GM12801 (cell line): ENCODE results near the gene VCL.

ENCODE experiments used
- TF ChIP-seq, protein P1 (sequence below): IDR thresholded peaks from one replicate; pipeline ENCODE4 v1.5.1; 2011; ENCODE audit warnings: control low read depth; ENCODE audit not compliant: insufficient read length; ENCODE audit errors: extremely low read depth

Gene VCL

DNA sequence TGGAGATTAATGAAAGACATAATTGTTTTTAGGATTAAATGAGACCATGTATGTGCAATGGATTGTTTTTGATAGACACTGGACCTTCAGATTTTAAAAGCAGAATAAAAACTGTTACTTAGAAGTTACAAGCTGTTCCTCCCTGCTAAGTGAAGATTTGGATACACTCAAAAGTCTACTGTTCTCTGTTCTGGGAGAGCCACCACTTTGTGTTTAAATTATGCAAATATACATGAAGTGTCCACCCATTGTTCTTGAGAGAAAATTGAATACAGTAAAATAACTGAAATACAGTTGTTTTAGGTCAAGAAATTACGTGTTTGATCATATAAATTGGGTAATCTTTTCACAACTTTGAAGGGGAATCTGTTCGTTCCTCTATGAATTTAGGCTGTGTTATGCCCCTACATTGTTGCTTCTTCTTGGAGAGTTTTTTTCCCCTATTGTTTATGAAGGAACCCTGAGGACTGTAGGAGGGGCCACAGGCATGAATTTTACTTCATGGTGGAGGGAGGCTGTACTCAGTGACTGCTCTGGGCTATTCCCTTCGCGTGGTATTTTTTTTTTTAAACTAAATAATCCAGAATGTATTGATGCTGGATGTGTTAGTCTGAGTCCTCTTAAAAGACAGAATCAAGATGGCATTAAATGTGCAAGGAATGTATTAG, 18.6 kb upstream of the VCL start:
- TF ChIP-seq, protein P1, sequence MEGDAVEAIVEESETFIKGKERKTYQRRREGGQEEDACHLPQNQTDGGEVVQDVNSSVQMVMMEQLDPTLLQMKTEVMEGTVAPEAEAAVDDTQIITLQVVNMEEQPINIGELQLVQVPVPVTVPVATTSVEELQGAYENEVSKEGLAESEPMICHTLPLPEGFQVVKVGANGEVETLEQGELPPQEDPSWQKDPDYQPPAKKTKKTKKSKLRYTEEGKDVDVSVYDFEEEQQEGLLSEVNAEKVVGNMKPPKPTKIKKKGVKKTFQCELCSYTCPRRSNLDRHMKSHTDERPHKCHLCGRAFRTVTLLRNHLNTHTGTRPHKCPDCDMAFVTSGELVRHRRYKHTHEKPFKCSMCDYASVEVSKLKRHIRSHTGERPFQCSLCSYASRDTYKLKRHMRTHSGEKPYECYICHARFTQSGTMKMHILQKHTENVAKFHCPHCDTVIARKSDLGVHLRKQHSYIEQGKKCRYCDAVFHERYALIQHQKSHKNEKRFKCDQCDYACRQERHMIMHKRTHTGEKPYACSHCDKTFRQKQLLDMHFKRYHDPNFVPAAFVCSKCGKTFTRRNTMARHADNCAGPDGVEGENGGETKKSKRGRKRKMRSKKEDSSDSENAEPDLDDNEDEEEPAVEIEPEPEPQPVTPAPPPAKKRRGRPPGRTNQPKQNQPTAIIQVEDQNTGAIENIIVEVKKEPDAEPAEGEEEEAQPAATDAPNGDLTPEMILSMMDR: no peak

DNA sequence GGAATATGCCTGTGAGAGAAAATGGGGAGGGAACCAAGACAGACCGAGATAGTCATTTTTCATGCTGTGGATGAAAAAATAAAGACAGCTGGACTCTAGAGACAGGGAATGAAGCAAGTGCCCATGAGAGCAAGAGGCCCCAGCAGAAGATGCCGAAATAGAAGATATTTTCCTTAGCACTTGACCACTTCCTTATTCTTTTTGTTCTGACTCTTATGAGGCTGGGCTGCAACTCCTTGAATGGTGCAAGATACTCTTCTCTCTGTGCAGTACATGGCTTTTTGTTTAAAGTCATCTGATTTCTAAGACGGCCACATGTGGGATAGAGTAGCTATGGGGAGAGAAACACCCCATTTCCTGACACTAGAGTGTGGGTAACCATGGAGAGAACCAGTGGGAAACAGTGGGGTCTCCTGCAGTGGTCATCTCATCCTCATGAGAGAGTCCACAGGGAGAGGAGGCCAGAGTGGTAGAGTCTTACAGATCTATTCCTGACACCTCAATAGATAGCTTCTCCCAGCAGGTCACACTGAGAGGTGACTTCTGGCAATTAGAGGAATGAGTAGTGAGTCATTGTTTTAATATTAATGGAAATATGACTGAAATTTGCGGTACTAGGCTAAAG, 18.0 kb upstream of the VCL start:
- TF ChIP-seq, protein P1: no peak

DNA sequence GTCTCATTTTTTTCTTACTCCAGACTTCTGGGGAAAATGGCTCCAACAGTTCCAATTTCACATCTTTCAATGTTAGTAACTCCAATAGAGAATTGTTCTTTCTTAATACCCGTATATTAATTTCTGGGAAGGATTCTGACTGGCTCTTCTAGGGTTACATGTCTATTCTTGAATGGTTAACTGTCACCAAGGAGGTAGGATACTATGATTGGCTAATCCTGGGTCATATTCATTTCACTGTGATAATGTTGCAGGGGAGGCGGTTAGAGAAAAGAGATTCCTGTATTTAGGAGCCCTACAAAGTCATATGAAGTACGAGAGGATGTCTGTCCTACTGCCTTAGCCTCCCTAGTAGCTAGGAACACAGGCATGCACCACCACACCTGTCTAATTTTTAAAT, 16.1 kb upstream of the VCL start:
- TF ChIP-seq, protein P1: no peak

DNA sequence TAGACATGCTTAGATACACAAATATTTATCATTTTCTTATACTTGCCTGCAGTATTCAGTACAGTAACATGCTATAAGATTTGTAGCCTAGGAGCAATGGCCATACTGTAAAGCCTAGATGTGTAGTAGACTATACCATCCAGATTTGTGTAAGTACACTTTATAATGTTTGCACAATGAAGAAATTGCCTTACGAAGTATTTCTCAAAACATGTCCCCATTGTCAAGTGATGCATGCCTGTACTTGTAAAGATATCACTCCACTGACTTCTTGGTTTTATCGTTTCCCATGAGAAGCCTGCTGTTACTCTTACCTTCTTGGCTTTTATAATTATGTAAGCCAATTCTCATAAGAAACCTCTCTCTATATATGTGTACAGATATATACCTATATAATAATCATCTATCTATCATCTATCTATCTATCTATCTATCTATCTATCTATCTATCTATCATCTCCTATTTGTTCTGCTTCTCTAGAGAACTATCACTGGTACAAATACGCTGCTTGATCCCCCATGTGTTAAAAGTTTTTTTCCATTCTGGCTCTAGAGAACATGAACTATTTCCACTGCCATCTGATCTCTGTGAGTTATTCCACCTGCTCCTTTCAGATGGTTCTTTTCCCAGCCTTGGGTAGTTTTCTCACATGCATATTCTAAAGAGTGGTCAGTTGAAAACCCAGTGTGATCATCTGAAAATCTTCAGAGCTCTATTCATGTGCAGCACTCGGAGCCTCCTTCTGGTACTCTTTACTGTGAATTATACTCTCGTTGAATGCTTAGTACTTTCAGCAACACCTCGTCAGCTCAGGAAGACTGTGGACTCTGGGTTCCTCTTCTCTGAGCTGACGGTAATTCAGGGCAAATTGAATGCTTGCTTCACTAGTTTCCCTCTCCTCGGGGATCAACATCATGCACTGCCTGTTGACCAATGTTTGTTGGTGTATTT, 14.5 kb upstream of the VCL start:
- TF ChIP-seq, protein P1: no peak

DNA sequence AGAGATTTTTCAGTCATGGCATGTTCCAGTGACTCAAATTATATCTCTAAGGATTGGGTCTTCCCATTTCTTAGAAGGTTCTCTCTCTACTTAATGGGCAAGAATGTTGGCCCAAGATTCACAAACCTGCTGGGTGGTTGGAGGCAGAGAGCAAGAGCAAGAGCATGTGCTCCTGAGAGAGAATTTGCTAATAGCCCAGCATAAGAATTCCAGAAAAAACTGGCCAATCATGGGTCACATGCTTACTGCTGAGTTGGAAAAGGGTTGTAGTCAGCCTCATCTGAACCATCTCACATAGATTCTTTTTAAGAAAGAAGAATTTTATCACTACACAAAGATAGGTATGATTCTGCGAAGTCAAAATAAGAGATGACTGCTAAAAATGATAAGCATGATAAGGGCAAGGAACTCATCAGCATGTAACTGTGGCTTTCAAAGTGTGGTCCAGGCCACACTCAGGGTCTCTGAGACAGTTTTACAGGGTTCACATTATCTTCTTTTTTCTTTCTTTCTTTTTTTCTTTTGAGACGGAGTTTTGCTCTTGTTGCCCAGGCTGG, 8.2 kb upstream of the VCL start:
- TF ChIP-seq, protein P1: no peak

DNA sequence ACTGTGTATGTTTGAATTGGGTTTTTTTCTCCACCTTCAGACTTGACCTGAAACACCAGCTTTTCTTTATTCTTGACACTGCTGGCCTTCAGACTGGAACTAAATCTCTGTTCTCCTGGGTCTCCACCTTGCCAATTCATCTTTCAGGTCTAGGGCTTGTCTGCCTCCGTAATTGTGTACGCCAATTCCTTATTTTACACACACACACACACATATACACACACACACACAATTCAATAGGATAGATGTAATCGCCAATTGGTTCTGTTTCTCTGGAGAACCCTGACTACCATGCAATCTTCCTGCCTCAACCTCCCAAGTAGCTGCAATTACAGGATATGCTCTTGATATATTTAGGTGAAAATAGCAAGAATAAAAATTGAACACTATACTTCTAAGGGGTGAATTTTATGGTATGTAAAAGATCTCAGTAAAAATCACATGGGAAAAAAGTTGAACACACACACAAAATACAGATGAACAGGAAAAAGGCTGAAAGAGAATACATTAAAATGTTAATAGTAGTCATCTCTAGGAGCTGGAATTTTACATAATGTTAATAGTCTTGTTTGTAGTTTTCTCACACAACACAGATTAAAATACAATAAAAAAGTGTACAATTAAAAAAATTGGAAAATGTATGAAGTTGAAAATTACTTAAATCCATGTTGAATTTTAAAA, 6.6 kb upstream of the VCL start:
- TF ChIP-seq, protein P1: no peak
